Retinal pigment epithelial cell (primary cell): ENCODE data around the gene SGK1.
"Not testable (repeated sequence)": the region's sequence is repeated elsewhere in the genome, so short reads cannot be mapped to it uniquely, and the experiment has no call there.

Experiments used
- DNase-seq: peaks from one replicate; pipeline ENCODE4 v3.0.0-alpha.2; 2010; ENCODE audit warnings: low read depth
- H3K4me3 ChIP-seq: 2 replicates; pipeline ENCODE4 v1.5.1; 2011; ENCODE audit warnings: mild to moderate bottlenecking, low read length, control low read depth, moderate library complexity
- TF ChIP-seq, protein P1 (sequence below): conservative IDR thresholded peaks from 2 replicates; pipeline ENCODE4 v1.5.1; 2011; ENCODE audit warnings: low read depth, low read length, control low read depth, inconsistent platforms

Gene SGK1

DNA sequence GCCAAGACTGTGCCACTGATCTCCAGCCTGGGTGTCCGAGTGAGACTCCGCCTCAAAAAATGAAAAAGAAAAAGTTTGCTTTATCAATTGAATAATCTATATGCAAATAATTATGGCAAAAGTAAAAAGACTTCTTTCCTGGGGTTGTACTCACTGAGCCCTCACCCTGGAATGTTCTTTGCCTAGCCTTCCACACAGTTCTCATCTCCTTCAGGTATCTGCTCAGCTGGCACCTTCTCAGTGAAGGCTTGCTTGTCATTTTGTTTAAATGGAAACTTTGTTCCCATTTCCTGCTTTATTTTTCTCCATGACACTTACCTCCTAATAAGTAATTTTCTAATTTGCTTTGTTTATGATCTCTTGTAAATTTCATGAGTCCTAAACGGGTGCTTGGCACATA lies 96.7 kb downstream of the SGK1 start:
- TF ChIP-seq, protein P1, sequence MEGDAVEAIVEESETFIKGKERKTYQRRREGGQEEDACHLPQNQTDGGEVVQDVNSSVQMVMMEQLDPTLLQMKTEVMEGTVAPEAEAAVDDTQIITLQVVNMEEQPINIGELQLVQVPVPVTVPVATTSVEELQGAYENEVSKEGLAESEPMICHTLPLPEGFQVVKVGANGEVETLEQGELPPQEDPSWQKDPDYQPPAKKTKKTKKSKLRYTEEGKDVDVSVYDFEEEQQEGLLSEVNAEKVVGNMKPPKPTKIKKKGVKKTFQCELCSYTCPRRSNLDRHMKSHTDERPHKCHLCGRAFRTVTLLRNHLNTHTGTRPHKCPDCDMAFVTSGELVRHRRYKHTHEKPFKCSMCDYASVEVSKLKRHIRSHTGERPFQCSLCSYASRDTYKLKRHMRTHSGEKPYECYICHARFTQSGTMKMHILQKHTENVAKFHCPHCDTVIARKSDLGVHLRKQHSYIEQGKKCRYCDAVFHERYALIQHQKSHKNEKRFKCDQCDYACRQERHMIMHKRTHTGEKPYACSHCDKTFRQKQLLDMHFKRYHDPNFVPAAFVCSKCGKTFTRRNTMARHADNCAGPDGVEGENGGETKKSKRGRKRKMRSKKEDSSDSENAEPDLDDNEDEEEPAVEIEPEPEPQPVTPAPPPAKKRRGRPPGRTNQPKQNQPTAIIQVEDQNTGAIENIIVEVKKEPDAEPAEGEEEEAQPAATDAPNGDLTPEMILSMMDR: no peak
- no peak for DNase-seq
- no peak overlapping the region for H3K4me3 ChIP-seq

DNA sequence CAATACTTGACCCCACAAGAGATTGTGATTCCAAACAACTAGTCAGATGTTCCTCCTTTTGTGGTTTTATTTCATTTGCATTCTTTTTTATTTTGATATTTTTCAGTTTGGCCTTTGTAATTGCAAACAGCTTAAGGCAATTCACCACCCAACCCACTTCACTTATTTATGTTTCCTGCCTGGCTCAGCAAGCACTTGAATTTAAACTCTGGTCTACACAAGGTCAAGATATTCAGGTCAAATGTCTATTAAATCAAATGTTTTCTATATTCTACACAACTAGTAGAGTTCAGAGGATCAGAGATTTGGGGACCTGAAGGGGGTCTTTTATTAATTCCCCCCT lies 100.1 kb downstream of the SGK1 start:
- DNase-seq: no peak
- TF ChIP-seq, protein P1: no peak
- no peak overlapping the region for H3K4me3 ChIP-seq

DNA sequence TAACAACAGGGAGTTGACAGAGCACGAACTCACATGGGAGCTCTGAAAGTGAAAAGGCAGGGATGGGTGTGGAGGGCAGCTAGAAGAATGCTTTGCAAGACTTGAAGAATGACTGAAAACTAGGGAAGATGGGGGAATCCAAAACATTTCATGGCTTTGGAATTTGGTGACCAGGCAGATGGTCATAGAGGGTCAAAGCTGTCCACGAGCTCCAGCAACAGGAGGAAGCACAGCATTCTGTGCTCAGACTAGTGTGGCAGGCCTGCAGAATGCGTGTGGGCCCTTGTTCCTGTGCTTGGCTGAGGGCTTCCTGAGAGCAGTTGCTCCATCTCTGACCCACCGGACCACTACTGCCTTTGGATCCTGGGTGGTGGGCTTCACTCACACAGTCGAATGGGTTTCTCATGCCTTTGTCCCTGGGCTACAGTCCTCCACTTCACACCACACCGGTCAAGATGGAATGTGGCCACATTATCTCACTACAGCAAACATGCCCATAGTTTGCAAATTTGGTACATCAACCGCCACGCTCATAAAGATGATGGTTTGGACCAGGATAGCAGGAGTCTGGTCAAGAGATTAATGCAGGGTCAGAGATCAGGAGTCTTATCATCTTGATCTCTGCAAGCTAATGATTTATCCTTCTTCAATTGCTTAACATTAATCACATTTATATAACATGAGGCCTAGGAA lies 100.7 kb downstream of the SGK1 start:
- TF ChIP-seq, protein P1: no peak
- no peak overlapping the region for H3K4me3 ChIP-seq
- no peak for DNase-seq

DNA sequence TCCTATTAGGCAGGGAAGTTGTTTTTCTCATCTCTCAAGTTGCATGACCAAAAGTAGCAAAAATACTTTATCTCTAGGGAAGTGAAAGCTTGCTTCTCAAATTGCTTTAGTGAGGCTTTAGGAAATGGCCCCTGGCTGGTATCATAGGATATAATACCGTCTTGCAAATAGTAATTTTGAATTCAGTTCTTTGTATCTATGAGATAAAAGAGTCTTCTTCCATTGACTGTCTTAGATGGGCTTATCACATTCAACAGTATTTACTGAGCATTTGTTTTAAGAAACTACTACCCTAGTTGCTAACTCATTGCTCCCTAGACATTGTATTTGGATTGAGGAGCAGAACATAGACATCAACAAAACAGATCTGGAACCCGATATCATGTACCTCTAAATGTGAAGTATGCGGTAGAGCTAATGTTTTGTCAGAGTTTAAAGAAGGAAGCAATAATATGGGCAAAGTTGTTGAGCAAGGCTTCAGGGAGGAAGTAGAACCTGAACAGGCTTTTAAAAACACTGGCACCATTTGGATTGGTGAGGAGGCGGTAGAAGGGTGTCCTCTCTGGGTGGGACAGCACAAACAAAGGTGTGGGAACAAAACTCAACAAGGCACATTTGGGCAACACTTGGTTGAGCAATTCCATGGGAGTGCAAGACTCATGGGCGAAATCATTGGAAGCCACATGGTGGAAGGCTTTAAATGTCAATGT lies 101.5 kb downstream of the SGK1 start:
- H3K4me3 ChIP-seq: no peak overlapping the region
- DNase-seq: no peak
- TF ChIP-seq, protein P1: no peak

DNA sequence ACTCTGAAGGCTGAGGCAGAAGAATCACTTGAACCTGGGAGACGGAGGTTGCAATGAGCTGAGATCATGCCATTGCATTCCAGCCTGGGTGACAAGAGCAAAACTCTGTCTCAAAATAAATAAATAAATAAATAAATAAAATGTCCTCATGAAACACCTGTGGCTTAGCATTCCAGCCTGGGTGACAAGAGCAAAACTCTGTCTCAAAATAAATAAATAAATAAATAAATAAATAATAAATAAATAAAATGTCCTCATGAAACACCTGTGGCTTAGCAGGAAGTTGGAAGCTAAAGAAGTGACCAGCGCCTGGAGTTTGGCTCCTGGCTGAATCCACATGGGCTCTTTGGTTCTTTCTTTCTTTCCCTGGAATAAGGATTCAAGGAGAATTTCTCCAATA lies 104.5 kb downstream of the SGK1 start:
- DNase-seq, H3K4me3 ChIP-seq: not testable (repeated sequence)

DNA sequence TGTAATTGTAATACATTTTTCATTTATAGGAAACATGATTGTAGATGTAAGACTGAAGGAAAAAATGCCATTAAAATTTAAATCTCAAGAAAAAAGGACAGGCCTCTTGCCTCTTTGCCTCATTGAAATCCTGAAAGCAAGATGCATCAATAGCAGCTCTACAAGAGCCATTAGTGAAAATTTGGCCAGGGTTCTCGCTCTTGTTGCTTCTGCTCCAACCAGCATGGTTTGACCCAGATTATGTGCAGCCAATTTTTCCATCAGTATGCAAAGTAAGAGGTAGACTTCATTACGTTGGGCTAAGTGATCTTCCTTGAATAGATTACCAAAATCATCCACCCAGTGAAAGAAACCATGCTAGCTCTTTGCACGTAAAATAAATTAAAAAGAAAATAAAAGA lies 106.6 kb downstream of the SGK1 start:
- no peak overlapping the region for H3K4me3 ChIP-seq
- DNase-seq: no peak
- TF ChIP-seq, protein P1: no peak

DNA sequence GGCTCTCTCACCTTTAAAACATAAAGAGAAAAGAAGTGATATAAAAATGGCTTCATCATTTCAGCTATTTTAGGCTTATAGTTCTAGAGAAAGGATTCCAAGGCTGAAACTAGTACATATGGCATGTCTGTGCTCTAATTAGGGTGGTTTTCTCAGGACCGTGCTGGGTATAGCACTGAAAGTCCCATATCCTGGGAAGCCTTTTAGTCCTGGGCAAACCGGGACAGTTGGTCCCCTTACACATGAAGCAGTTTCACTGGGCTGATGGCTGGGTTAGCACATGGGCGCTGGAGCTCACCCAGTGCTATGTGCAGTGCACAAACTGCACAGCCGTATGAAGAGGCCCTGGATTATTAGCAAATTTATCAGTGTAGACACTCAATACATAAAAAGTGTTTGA lies 110.5 kb downstream of the SGK1 start:
- TF ChIP-seq, protein P1: no peak
- H3K4me3 ChIP-seq: no peak overlapping the region
- DNase-seq: no peak
